ENCODE measurements around the gene EVC. TPM values are rescaled to one million over a fixed set of nuclear protein-coding genes. Genes with fewer than 3 reads are reported as not detected.
A peak's percentile ranks its signal among the peaks of the same experiment; 100 is the strongest.

Gene EVC
- total RNA-seq, 1 donor from 2014 or later: 27.6 TPM

DNA sequence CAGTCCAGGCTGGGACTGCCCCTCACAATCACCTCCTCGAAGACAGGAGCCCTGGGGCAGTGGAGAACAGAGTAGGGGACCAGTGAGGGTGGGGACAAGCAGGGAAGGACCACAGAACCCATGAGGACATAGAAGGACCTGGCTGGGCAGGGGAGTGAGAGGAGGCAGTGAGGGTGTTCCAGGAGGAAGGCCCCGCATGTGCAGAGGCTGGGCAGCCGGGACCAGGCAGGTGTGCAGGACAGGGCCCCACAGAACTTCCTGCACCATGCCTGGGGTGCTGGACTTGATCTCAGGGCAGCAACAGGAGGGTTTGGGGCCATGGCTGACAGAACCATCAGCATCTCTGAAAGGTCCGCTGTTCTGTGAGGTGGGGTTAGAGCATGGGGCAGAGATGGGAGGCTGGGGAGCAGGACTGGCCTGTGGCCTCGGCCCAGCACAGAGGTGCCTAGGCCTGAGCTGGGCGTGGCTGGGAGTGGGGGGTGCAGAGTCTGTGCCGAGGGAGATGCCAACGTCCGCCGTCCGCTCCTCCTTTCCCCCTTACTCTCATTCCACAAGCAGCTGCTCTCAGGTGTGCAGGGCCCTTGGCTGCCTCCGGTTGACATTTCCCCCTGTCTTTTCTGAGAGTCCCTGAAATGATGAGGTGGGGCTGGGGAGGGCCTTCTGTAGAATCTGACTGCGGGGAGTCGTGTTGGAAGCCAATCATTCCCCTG, 40.8 kb downstream of the EVC start:
- Histone ChIP-seq H3K27me3 (no peaks in the 10 kb centered on the region), H3K27ac (no peak overlapping the region), H3K36me3 (peaks cover 38% of the 10 kb centered on the region), H3K9me3 (no peaks in the 10 kb centered on the region), H3K4me1 (no peaks in the 10 kb centered on the region), H3K4me3 (no peak overlapping the region)
- peak; percentile 44 for DNase-seq
- no peak for ATAC-seq
- intact Hi-C loops (cut with DNase I): no loop called here
- TF ChIP-seq, protein P1, sequence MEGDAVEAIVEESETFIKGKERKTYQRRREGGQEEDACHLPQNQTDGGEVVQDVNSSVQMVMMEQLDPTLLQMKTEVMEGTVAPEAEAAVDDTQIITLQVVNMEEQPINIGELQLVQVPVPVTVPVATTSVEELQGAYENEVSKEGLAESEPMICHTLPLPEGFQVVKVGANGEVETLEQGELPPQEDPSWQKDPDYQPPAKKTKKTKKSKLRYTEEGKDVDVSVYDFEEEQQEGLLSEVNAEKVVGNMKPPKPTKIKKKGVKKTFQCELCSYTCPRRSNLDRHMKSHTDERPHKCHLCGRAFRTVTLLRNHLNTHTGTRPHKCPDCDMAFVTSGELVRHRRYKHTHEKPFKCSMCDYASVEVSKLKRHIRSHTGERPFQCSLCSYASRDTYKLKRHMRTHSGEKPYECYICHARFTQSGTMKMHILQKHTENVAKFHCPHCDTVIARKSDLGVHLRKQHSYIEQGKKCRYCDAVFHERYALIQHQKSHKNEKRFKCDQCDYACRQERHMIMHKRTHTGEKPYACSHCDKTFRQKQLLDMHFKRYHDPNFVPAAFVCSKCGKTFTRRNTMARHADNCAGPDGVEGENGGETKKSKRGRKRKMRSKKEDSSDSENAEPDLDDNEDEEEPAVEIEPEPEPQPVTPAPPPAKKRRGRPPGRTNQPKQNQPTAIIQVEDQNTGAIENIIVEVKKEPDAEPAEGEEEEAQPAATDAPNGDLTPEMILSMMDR (IDR thresholded peaks at IDR 0.05): no peak

- Histone ChIP-seq H3K36me3 (peaks cover 38% of the 10 kb centered on the region), H3K9me3 (no peaks in the 10 kb centered on the region), H3K27ac (no peak overlapping the region), H3K4me1 (no peaks in the 10 kb centered on the region), H3K4me3 (no peak overlapping the region), H3K27me3 (no peaks in the 10 kb centered on the region)
- TF ChIP-seq, protein P1 (IDR thresholded peaks at IDR 0.05): no peak
- ATAC-seq: no peak
- intact Hi-C loops (cut with DNase I): no loop called here
- peak; percentile 42 for DNase-seq
Measured at GRCh38 chr4:5752376-5753184, 41.6 kb downstream of the EVC start.

DNA sequence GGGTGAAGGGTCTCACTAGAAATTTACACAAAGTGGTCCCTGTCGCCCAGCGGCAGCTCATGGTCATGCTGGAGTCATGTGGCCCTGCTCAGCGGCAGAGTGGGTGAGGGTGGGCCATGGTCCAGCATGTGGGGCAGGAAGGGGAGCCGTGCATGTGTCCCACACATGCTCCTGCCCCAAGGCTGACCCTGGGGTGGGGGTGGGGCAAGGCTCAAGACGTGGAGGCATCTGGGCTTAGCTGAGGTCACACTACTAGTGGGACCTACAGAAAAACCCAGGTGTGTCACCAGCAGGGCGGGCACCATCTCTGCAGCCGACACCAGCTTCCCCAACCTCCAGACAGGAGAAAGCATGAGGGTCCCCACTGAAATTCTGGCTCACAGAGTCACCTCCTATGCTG, 42.4 kb downstream of the EVC start:
- H3K9me3 ChIP-seq: no peaks in the 10 kb centered on the region
- TF ChIP-seq, protein P1 (IDR thresholded peaks at IDR 0.05): no peak
- no peaks in the 10 kb centered on the region for H3K27me3 ChIP-seq
- ATAC-seq: no peak
- no peak overlapping the region for H3K4me3 ChIP-seq
- intact Hi-C loops (cut with DNase I): no loop called here
- H3K27ac ChIP-seq: no peak overlapping the region
- H3K4me1 ChIP-seq: no peaks in the 10 kb centered on the region
- DNase-seq: no peak
- peaks cover 38% of the 10 kb centered on the region for H3K36me3 ChIP-seq

DNA sequence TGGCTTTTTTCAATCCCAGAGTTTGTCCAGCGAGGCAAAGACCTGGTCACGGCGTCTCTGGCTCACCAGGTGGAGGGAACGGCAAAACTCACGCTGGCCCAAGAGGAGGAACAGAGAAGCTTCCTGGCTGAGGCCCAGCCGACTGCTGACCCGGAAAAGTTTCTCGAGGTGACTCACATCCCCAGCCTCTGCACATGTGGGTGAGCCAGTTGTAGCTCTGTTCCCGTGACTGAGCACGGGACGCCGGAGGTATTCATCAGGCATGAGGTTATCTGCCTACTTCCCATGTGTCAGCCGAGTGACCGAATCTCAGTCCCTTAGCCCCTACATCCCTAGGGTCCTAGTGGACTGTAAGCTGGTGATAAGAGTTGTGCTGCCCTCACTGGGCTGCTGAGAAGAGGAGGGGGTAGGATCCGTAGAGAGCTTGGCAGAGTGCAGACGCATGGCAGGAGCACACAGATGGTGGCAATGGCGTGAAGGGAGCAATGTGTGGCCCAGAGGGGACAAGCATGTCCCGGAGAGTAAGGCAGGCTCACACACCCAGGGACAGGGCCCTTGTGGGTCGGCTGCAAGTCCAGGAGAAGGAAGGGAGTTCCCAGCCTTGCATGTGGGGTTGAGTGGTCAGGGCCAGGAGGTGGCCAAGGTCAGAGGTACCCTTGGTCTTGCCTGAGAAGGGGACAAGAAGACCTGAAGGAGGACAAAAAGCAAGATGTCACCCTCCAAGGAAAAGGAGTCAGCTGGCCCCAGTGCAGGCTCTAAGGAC, 42.9 kb downstream of the EVC start:
- peaks cover 38% of the 10 kb centered on the region for H3K36me3 ChIP-seq
- no peaks in the 10 kb centered on the region for H3K4me1 ChIP-seq
- ATAC-seq (no peak), DNase-seq (peak; percentile 45)
- TF ChIP-seq, protein P1 (IDR thresholded peaks at IDR 0.05): no peak
- H3K9me3 ChIP-seq: no peaks in the 10 kb centered on the region
- no peak overlapping the region for H3K4me3 ChIP-seq
- no peak overlapping the region for H3K27ac ChIP-seq
- H3K27me3 ChIP-seq: no peaks in the 10 kb centered on the region
- intact Hi-C loops (cut with DNase I): no loop called here

DNA sequence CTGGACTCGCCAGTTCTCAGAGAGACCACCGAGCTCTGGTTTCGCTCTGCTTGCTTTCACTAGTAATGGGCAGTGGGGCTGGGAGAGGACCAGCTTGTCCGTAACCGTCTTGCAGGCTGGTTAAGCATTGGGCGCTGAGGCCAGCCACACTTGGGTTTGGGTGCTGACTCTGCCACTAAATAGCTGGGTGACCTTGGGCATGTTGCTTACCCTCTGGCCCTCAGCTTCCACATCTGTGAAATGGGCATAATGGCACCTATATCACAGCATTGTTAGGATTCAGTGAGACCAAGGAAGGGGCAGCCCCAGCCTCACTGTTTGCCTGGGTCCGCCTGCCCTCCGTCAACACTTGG, 43.5 kb downstream of the EVC start:
- intact Hi-C loops (cut with DNase I): no loop called here
- H3K27me3 ChIP-seq: no peaks in the 10 kb centered on the region
- H3K36me3 ChIP-seq: peaks cover 37% of the 10 kb centered on the region
- no peaks in the 10 kb centered on the region for H3K9me3 ChIP-seq
- ATAC-seq: no peak
- TF ChIP-seq, protein P1 (IDR thresholded peaks at IDR 0.05): no peak
- H3K4me1 ChIP-seq: no peaks in the 10 kb centered on the region
- DNase-seq: peak; percentile 37
- no peak overlapping the region for H3K27ac ChIP-seq
- no peak overlapping the region for H3K4me3 ChIP-seq

All from upper lobe of right lung (tissue), 1 donor.